Activated CD4-positive, CD25-positive, alpha-beta regulatory T cell treated with anti-CD3 and anti-CD28 coated beads, Interleukin-2, amount 50 U/mL, for 16 hours (primary cell): ENCODE data around the gene ANTXR1.

Source experiments
- DNase-seq: peaks from one replicate; pipeline ENCODE4 v3.0.0-alpha.2; 2020; ENCODE audit warnings: low read depth, low spot score

The ANTXR1 gene

GRCh38 chr2:69131983-69132675, 119.2 kb downstream of the ANTXR1 start:
- DNase-seq = no peak

- DNase-seq = no peak
Observed at GRCh38 chr2:69132960-69133590, 120.1 kb downstream of the ANTXR1 start.

- DNase-seq = no peak
Observed at GRCh38 chr2:69133898-69134297, 120.9 kb downstream of the ANTXR1 start.

GRCh38 chr2:69134306-69134945, 121.4 kb downstream of the ANTXR1 start:
- DNase-seq = no peak

GRCh38 chr2:69138247-69138772, 125.3 kb downstream of the ANTXR1 start:
- DNase-seq = no peak

- no peak for DNase-seq
Observed at GRCh38 chr2:69138793-69139459, 125.9 kb downstream of the ANTXR1 start.

GRCh38 chr2:69139778-69140670, 127.0 kb downstream of the ANTXR1 start:
- DNase-seq = no peak

- no peak for DNase-seq
Observed at GRCh38 chr2:69141061-69141460, 128.1 kb downstream of the ANTXR1 start.

GRCh38 chr2:69143748-69144360, 130.9 kb downstream of the ANTXR1 start:
- no peak for DNase-seq

GRCh38 chr2:69145204-69145603, 132.2 kb downstream of the ANTXR1 start:
- DNase-seq = no peak

GRCh38 chr2:69147841-69148533, 135.0 kb downstream of the ANTXR1 start:
- no peak for DNase-seq

GRCh38 chr2:69149631-69150215, 136.7 kb downstream of the ANTXR1 start:
- DNase-seq = no peak

- no peak for DNase-seq
Observed at GRCh38 chr2:69151931-69152330, 139.0 kb downstream of the ANTXR1 start.

- no peak for DNase-seq
Observed at GRCh38 chr2:69152847-69153583, 140.0 kb downstream of the ANTXR1 start.

GRCh38 chr2:69154106-69154505, 141.1 kb downstream of the ANTXR1 start:
- DNase-seq = no peak

GRCh38 chr2:69156624-69157023, 143.6 kb downstream of the ANTXR1 start:
- DNase-seq = no peak

GRCh38 chr2:69157441-69157840, 144.5 kb downstream of the ANTXR1 start:
- no peak for DNase-seq

- DNase-seq = no peak
Observed at GRCh38 chr2:69159986-69160385, 147.0 kb downstream of the ANTXR1 start.

- DNase-seq = no peak
Observed at GRCh38 chr2:69162057-69162456, 149.1 kb downstream of the ANTXR1 start.
